Measurements from ENCODE around the gene SLC35G6.

The SLC35G6 gene

GRCh38 chr17:7508145-7508544 is 26.9 kb downstream of the SLC35G6 start:
- DNase-seq: no peak

DNA sequence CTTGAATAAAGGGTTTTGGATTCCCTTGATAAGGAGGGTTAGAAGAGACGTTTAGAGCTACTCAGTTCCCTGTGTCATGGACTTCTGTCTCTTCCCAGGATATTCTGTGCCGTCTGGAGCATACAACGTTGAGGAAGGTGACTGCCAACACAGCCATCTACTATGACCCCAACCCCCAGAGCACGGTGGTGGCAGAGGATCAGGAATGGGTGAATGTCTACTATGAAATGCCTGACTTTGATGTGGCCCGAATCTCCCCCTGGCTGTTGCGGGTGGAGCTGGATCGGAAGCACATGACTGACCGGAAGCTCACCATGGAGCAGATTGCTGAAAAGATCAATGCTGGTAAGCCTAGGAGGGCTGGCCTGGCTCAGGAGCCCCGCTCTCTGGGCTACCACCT is 27.6 kb downstream of the SLC35G6 start:
- DNase-seq: no peak

GRCh38 chr17:7509937-7510336 is 28.7 kb downstream of the SLC35G6 start:
- no peak for DNase-seq

DNA sequence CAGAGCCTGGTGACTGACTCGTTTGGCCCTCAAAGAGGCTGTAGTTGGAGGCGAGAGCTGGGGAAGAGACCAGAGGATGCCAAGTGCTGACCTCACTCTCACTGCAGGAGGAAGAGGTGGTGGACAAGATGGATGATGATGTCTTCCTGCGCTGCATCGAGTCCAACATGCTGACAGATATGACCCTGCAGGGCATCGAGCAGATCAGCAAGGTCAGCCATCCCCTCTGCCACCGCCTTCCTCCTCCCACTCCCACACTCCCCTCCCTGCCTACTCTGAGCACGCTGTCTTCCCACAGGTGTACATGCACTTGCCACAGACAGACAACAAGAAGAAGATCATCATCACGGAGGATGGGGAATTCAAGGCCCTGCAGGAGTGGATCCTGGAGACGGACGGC is 29.9 kb downstream of the SLC35G6 start:
- DNase-seq: no peak

DNA sequence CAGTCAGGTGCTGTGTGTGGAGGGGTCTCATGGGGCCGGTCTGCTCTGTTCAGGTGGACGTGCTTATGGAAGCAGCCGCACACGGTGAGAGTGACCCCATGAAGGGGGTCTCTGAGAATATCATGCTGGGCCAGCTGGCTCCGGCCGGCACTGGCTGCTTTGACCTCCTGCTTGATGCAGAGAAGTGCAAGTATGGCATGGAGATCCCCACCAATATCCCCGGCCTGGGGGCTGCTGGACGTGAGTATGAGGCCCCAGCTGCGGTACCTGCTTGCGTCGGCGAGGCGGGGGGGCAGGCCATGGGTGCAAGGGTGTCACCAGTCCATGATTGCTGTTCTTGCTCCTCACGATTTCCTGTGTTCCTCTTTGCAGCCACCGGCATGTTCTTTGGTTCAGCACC is 30.9 kb downstream of the SLC35G6 start:
- no peak for DNase-seq

- DNase-seq: no peak
These were observed 31.7 kb downstream of the SLC35G6 start for GRCh38 chr17:7512824-7513540.

DNA sequence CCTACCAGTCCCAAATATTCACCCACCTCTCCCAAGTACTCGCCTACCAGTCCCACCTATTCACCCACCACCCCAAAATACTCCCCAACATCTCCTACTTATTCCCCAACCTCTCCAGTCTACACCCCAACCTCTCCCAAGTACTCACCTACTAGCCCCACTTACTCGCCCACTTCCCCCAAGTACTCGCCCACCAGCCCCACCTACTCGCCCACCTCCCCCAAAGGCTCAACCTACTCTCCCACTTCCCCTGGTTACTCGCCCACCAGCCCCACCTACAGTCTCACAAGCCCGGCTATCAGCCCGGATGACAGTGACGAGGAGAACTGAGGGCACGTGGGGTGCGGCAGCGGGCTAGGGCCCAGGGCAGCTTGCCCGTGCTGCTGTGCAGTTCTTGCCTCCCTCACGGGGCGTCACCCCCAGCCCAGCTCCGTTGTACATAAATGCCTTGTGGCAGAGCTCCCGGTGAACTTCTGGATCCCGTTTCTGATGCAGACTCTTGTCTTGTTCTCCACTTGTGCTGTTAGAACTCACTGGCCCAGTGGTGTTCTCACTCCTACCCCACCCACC is 32.7 kb downstream of the SLC35G6 start:
- DNase-seq: no peak

DNA sequence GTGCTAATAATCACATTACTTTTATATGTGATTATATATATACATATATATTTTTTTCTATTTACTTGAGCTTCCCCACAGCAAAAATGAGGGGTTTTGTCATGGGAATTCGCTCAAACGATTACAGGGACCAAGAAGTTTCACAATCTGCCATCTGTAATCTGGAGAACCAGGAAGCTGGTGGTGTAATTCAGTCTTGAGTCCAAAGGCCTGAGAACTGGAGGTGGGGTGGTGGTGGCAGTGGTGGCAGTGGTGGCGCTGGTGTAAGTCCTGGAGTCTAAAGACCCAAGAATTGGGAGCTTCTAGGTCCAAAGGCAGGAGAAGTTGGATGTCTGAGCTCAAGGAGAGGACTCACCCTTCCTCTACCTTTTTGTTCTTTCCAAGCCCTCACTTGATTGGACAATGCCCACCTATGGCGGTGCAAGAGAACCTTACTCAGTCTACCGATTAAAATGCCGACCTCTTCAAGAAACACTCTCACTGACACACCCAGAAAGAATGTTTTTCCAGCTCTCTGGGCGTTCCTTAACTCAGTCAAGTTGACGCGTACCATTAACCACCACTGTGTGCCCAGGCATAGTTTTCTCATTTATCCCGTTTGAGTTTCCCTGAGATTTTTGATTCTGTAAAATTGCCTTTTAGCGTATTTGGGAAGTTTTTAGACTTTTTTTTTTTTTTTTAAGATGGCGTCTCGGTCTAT is 34.8 kb downstream of the SLC35G6 start:
- DNase-seq: no peak

- peak; percentile 14 for DNase-seq
These were observed 41.8 kb downstream of the SLC35G6 start for GRCh38 chr17:7523033-7523432.

DNA sequence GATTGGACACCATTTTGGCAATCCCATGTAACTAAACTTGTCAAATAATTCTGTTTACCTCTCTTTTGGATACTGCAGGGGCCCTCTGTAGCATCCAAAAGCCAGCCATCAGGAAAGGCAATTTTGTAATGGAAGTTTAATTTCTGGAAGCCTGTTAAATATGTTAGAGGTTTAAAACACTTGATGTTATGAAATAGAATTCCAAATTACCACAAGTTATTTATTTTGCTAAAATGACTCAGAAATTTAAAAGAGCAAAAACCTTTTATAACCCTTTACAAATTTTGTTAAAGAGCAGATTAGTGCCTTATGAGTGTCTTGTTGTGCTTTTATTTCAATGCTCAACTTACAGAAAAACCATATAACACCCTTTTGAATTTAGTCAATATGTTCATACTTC is 47.6 kb downstream of the SLC35G6 start:
- no peak for DNase-seq

GRCh38 chr17:7530023-7530900 is 49.0 kb downstream of the SLC35G6 start:
- DNase-seq: no peak

All from DMS153 (cell line).